Measurements from ENCODE around the gene CHRM3.

Gene CHRM3

DNA sequence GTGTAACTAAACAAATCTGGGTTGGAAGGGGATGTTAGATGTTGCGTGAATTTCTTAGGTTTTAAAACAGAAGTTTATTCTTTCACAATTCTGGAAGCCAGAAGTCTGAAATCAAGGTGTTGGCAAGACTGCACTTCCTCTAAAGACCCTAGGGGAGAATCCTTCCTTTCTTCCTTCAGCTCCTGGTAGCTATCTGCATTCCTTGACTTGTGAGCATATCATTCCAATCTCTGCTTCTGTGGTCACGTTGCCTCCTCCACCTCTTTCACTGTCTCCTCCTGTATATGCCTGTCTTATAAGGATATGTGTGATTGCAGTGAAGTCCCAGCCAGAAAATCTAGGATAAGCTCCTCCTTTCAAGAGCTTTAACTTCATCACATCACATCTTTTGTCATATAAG is 7.7 kb downstream of the CHRM3 start:
- no peak for DNase-seq

DNA sequence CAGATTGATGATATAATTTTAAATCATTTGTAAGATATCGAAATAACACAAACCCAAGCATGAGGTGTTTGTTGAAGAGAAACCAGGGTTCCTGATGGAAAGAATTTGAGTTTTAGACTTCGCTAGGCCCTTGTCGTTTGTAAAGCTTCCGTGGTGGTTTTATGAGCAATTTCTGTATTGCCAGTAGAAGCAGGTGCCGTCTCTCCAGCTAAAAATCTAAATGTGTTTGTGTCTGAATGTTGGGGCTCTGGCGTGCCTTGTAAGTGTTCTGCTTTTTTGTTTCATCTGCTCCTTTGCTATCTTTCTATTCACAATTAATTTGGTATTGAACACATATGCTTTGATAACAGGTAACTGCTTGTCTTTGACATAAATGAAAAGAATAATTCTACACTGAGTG is 27.5 kb downstream of the CHRM3 start:
- DNase-seq: no peak

DNA sequence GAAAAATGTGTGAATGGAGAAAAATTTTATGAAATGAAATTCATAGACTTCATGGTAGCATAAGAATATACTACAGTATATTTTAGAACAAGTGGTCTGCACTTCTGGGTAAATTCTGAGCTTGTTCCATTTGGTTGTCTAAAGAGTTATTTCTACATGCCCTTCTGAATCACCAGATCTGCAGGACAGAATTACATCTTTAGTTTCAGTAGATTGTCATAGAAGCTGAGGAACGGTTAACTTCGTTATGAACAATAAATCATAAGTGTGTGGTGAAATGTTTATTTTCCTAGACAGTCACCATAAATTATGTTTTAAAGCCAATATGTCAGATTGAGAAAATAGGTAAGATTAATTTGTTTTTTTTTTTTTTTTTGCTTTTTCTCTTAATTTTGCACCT is 30.9 kb downstream of the CHRM3 start:
- DNase-seq: no peak

DNA sequence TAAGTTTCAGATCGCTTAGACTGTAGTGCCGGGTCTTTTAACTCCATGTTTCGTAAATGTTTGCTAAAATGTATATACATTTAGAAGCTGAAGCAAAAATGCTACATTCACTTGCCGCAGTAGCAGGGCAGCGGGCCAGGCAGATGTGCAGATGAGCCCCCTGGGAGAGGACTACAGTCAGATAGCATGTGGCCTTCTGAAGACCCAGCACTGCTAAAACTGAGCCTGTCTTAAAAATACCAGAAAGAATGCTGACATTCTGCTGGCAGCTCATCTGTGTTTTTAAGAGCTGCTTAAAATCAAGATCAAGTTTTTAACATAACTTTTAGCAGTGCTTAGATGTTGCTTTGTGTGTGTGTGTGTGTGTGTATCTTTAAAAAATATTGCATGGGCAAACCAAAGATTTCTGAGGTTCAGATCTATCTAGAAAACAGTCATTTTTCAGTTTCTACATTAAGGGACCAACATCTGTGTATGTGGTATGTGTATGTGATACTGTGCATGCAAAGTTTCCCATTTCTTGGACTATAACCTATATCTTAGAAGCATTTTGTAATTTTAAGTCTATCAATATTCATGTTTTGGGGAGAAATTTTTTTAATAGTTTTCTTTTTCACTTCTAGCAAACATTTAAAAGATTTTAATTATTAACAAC is 31.7 kb downstream of the CHRM3 start:
- no peak for DNase-seq

DNA sequence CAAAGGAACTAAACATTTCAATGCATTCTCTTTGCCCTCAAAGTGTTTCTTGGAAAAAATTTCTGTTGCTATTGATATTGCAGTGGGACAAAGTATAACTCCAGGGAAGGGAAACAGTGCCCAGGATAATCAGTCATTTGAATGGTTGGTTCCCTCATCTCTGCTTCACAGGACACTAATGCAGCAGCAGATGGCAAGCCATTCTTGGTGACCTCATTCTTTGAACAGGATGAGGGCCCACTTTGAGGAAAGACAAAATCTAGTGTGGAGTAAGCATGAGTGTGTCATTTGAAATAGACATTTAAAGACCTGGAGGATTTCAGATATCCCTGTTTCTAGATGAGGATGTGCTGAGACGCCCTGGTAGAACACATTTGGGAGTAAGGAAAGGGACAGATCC is 32.3 kb downstream of the CHRM3 start:
- no peak for DNase-seq

DNA sequence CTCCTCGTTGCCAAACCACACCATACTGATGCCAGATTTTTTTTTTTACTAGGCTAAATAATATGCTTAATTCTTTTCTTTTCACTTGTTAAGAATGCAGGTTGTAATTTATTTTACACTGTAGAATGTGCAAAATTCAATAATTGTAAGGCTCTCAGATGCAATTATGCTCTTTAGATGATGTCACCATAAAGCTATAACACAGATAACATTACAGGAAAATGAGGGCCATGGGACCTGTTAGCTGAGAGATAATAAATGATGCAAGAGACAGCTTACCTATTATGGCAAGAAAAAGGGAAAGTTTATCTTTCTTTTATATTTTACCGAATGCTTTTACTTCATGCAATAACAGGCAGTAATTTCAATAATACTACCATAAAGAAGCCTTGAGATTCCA is 35.4 kb downstream of the CHRM3 start:
- no peak for DNase-seq

DNA sequence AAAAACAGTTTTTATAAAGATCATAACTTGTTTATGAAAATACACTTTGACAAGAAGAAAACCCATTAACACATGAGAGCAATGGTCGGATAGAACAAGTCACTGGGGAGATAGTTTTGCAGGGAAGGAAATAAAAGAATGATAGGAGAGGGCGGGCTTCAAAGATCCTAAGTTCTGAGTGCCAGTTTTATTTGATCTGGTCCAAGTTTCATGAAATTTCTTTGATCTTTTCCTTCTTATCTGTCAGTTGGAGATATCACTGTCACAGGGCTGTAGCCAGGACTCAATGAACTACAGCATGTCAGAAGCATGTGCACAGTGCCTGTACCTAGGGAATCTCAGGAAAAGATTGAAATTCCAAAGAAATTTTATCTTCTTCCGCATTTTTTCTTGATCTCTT is 36.5 kb downstream of the CHRM3 start:
- no peak for DNase-seq

DNA sequence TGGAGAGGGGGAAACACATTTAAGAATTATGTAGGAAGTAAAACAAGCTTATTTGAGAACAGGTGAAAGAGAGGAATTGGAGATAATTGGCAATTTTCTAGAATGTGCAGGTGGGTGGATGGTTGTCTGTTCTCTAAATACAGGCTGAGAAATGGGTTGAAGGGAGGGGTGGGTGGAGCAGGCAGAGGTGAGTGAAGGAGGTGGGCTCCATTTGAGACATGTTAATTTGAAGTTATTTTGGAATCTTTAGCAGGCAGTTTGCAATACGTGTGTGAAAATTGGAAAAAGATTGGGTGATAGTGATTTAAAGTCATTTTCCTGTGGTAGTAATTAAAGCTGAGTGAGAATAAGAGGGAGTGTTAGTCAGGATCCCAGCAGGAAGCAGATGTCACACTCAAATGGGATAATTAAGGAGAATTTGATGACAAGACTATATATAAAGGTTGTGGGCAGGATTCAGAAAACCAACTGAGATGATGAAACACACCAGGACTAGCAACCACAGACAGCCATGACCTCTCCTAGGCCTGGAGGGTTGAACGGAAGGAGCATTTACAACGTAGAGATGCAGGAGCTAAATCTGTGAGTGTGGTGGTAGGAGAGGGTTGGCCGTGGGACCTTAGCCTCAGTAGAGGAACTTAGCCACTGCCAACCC is 40.6 kb downstream of the CHRM3 start:
- DNase-seq: no peak

DNA sequence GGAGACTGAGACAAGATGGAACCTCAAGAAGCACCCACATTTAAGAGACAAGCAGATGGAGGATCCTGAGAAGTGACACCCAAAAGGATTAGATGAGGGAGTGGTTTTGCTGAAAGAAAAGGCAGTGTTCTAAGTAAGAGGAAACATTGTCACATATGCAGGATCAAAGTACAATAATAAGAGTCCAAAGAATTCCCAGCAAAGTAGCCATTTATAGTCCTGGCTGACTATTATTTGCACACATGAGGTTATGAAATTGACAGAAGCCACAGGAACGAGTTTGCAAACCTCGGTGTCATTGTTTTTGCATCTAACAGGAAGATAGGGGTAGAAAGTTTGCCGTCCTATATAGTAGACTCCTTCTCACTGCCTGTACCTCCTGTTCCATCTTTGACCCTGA is 41.3 kb downstream of the CHRM3 start:
- DNase-seq: no peak

DNA sequence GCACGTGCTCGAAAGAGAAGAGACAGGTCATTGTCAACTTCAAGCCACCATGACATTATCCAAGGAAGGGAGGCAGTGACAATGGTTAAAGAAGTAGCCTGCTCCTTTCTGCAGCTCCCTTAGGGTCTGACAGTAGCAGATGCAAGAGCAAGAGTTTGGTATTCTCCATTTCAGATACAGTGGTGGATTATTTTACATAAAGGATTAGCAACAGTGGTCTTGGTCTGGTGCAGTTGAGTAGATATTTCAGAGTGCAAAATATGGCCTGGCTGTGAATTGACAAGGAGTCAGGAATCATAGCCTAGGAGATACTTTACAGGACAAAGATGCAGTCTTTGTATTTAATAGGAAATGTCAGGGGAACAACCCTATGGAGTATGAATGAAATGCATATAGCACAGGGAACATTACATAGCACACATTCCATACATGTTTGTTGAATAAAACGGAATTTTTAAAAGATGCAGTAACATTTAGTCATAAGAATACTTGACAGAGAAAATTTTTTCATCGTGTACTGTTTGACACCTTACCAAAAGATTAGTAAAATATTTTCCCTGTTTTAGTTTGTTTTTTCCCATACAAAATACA is 41.8 kb downstream of the CHRM3 start:
- no peak for DNase-seq

DNA sequence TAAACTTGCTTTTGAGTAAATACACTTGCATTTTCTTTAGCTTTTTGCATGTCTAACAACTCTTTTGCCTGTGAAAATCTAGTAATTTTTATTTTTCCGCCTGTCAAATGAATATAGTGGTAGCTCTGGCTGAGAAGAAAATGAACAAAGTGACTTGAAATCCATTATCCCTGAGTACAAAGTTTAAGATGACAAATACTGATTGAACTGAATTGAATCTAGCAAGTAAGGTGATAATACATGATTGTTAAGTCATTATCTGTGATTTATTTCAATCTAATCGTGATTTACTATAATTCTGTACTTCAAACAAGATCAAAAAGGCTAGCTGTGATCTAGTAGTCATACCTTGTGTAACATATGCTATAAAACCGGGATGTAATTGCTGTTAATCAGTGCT is 42.8 kb downstream of the CHRM3 start:
- no peak for DNase-seq

DNA sequence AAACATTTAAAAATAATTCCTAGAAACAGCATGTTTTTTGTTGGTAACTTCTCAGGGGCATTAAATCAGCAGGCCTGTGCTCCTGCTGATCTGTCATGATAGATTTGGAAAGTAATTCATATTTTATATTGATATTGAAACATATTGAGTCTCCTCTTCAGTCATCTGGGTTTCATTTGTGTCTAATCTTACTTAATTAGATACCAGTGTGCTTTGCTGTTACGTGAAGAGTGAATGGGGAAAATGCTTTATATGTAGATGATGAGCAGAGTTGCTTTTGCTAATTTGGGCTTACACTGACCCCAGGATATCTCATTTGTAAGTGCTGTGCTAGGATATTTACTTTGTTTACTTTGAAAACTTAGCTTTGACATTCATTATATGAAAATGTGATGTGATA is 45.9 kb downstream of the CHRM3 start:
- no peak for DNase-seq

DNA sequence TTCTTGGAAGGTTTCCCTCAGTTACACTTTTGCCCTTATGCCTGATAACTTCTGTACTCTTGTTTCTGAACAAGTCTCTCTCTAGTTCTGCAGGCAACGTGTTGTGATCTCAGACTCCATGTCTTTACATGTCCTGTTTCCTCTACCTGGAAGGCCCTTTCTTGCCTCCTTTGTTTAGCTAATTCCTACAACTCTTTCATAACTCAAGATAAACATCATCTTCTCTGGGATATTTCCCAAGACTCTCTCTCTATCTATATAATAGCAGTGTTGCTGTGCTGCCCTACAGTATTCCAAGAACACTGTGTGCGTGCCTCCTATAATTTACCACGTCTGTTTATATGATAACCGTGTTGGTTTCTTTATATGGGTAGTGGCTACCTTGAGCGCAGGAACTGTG is 47.8 kb downstream of the CHRM3 start:
- DNase-seq: no peak
